Kidney epithelial cell (primary cell): ENCODE data around the gene KYAT1. TPM values are rescaled to one million over a fixed set of nuclear protein-coding genes. Genes with fewer than 3 reads are reported as not detected.

Experiments used
- DNase-seq: peaks from one replicate; pipeline ENCODE4 v3.0.0-alpha.2; 2010; ENCODE audit warnings: low read depth
- H3K27me3 ChIP-seq: 2 replicates; pipeline ENCODE4 v1.6.0; 2011; ENCODE audit warnings: low read length; ENCODE audit not compliant: control insufficient read depth, insufficient read depth
- H3K36me3 ChIP-seq: 2 replicates; pipeline ENCODE4 v1.5.1; 2011; ENCODE audit warnings: low read length; ENCODE audit not compliant: control insufficient read depth, insufficient read depth
- H3K4me3 ChIP-seq: 2 replicates; pipeline ENCODE4 v1.5.1; 2011; ENCODE audit warnings: low read depth, mild to moderate bottlenecking, control low read depth, low read length
- total RNA-seq: library from RNA; depleted of rRNA; stranded (reverse); fragments of >200 nt; gene quantifications from 2 replicates; pipeline ENCODE4 v1.2.3, GENCODE V29; 2015
- TF ChIP-seq, protein P1 (sequence below): IDR thresholded peaks from 2 replicates; pipeline ENCODE4 v1.5.1; 2011; ENCODE audit warnings: mild to moderate bottlenecking, moderate library complexity, low read length, control low read depth, inconsistent platforms; ENCODE audit not compliant: insufficient read depth, poor library complexity, severe bottlenecking

KYAT1 gene
- total RNA-seq, 1 donor from 2014 or later = 6.8 TPM

DNA sequence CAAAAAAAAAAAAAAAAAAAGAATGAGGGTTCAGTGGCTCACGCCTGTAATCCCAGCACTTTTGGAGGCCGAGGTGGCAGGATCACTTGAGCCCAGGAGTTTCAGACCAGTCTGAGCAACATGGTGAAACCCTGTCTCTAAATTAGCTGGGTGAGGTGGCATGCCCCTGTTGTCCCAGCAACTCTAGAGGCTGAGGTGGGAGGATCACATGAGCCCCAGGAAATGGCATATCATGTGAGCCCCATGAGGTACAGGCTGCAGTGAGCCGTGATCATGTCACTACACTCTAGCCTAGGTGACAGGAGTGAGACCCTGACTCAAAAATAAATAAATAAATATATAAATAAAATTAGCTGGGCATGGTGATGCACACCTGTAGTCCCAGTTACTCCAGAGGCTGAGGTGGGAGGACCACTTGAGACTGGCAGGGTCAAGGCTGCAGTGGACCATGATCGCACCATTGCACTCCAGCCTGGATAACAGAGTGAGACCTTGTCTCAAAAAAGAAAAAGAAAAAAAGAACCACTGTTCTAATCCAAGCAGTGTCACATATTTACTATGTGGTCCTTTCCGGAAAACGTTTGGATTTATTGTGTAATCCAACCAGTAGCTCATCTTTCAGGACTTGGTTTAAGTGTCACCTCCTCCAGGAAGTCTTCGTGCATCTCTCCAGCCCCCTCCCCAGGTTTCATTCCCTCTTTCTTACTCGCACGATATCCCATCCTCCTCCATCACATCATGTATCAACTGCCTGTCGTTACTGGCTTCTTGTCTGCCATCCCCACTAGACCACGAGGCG is 39.9 kb downstream of the KYAT1 start:
- Histone ChIP-seq H3K4me3 (no peak overlapping the region), H3K36me3 (no peaks in the 10 kb centered on the region), H3K27me3 (no peaks in the 10 kb centered on the region)
- TF ChIP-seq, protein P1, sequence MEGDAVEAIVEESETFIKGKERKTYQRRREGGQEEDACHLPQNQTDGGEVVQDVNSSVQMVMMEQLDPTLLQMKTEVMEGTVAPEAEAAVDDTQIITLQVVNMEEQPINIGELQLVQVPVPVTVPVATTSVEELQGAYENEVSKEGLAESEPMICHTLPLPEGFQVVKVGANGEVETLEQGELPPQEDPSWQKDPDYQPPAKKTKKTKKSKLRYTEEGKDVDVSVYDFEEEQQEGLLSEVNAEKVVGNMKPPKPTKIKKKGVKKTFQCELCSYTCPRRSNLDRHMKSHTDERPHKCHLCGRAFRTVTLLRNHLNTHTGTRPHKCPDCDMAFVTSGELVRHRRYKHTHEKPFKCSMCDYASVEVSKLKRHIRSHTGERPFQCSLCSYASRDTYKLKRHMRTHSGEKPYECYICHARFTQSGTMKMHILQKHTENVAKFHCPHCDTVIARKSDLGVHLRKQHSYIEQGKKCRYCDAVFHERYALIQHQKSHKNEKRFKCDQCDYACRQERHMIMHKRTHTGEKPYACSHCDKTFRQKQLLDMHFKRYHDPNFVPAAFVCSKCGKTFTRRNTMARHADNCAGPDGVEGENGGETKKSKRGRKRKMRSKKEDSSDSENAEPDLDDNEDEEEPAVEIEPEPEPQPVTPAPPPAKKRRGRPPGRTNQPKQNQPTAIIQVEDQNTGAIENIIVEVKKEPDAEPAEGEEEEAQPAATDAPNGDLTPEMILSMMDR = no peak
- no peak for DNase-seq

GRCh38 chr9:128840524-128840923 is 41.2 kb downstream of the KYAT1 start:
- DNase-seq = no peak
- no peaks in the 10 kb centered on the region for H3K36me3 ChIP-seq
- TF ChIP-seq, protein P1 = no peak

DNA sequence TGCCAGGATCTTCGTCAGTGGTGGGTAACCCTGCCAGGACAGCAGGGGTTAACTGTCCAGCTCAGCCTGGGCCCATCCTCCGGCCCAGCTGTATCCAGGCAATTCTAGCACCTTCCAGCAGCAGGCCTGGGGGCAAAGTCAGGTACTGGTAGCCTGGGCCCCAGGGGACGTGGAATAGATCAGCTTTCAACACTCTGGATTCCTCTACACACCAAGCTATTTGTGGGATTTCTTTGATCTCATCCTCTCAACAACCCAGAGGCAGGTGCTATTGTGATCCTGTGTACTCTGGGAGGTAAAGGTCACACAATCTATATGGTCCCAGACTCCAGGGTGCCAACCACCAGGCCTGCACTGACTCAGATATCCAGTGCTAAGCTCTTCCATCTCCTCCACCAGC is 43.4 kb downstream of the KYAT1 start:
- TF ChIP-seq, protein P1 = no peak
- no peak overlapping the region for H3K4me3 ChIP-seq
- DNase-seq = no peak
- no peaks in the 10 kb centered on the region for H3K36me3 ChIP-seq
- H3K27me3 ChIP-seq = no peaks in the 10 kb centered on the region

More at GRCh38 chr9:128840524-128840923, 41.2 kb downstream of the KYAT1 start:
- no peak overlapping the region for H3K4me3 ChIP-seq
- no peaks in the 10 kb centered on the region for H3K27me3 ChIP-seq

GRCh38 chr9:128836509-128837145 is 45.1 kb downstream of the KYAT1 start:
- H3K4me3 ChIP-seq = no peak overlapping the region
- no peaks in the 10 kb centered on the region for H3K27me3 ChIP-seq
- no peaks in the 10 kb centered on the region for H3K36me3 ChIP-seq
- DNase-seq = no peak
- TF ChIP-seq, protein P1 = no peak

DNA sequence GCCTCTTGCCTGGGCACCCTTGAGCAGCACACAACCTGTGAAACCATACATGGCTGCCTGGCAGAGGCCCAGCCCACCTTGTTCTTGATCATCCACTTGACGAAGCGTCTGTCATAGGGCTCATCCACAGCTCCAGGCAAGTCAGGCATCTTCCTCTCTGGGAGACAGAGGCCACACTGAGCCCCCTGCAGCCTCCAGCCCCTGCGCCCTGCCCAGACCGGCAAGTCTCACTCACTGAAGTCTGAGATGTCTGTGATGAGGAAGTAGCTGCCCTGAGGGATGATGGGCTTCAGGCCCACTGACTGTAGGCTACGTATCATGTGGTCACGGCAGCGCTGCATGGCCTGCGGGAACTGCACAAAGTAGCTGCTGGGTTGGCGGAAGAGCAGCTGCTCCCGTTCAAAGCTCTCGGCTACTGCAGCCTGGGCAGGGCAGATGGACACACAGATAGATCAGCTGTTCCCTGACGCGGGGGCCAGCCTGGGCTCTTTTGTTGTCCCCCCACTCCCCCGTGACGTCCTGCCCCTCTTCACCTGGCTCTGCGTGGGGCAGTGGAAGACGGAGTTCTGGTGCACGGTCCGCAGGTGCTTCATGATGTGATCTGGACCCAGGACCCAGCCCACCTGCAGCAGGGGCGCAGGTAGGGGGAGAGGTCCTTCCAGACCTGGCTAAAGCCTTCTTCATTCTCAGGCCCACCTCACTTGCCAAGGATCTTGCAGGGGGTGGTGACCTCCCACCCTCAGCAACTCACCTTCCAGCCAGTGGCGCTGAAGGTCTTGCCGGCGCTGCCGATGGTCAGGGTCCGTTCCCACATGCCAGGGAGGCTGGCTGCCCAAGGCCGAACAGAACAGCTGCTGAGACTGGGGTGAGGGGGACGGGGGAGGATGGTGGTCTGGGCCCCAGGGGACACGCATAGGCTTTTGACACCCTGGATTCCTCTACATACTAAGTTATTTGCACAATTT is 46.2 kb downstream of the KYAT1 start:
- TF ChIP-seq, protein P1 = no peak
- H3K36me3 ChIP-seq = no peaks in the 10 kb centered on the region
- no peaks in the 10 kb centered on the region for H3K27me3 ChIP-seq
- DNase-seq = no peak
- no peak overlapping the region for H3K4me3 ChIP-seq
